Measurements from ENCODE around the gene MGP.

DNA sequence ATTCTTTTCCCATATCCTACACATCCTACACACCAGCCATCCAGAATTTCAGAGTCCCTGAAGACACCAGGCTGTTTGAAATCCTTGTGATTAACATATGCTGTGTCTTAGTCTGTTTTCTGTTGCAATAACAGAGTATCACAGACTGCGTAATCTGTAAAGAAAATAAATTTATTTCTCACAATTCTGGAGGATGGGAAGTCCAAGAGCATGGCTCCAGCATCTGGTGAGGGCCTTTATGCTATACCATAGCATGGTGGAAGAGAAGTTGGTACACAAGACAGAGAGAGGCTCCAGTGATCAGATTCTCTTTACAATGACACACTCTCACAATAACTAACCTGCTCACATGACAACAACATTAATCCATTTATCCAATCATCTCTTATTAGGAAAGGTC lies 46.4 kb downstream of the MGP start:
- TF ChIP-seq, protein P1, sequence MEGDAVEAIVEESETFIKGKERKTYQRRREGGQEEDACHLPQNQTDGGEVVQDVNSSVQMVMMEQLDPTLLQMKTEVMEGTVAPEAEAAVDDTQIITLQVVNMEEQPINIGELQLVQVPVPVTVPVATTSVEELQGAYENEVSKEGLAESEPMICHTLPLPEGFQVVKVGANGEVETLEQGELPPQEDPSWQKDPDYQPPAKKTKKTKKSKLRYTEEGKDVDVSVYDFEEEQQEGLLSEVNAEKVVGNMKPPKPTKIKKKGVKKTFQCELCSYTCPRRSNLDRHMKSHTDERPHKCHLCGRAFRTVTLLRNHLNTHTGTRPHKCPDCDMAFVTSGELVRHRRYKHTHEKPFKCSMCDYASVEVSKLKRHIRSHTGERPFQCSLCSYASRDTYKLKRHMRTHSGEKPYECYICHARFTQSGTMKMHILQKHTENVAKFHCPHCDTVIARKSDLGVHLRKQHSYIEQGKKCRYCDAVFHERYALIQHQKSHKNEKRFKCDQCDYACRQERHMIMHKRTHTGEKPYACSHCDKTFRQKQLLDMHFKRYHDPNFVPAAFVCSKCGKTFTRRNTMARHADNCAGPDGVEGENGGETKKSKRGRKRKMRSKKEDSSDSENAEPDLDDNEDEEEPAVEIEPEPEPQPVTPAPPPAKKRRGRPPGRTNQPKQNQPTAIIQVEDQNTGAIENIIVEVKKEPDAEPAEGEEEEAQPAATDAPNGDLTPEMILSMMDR (IDR thresholded peaks at IDR 0.05), result no peak
- no peak for TF ChIP-seq POLR2A (IDR thresholded peaks at IDR 0.05)

All from lower leg skin (tissue), 3 donors.